Skeletal muscle tissue (tissue), 4 donors: Measurements from ENCODE around the gene OOEP. TPM values are rescaled to one million over a fixed set of nuclear protein-coding genes. Genes with fewer than 3 reads are reported as not detected.

Experiments
- H3K27ac ChIP-seq: one replicate; pipeline ENCODE4 v1.7.0; 2013; ENCODE audit warnings: mild to moderate bottlenecking, low read depth, low read length, inconsistent platforms
- H3K27me3 ChIP-seq, 3 donors: one replicate each; pipeline ENCODE4 v1.7.0; 2013; ENCODE audit warnings: low read length in 3 of 3; ENCODE audit not compliant: control insufficient read depth in 3 of 3, insufficient read depth in 3 of 3
- H3K36me3 ChIP-seq, 3 donors: one replicate each; pipeline ENCODE4 v1.7.0; 2013; ENCODE audit warnings: low read length in 3 of 3; ENCODE audit not compliant: control insufficient read depth in 3 of 3, insufficient read depth in 3 of 3
- H3K4me1 ChIP-seq, 3 donors: one replicate each; pipeline ENCODE4 v1.7.0; 2013; ENCODE audit warnings: low read length in 3 of 3, mild to moderate bottlenecking in 3 of 3; ENCODE audit not compliant: control insufficient read depth in 3 of 3, insufficient read depth in 3 of 3
- H3K4me3 ChIP-seq, 3 donors: one replicate each; pipeline ENCODE4 v1.7.0; 2013; ENCODE audit warnings: low read length in 3 of 3
- H3K9ac ChIP-seq, 3 donors: one replicate each; pipeline ENCODE4 v1.7.0; 2013; ENCODE audit warnings: low read length in 3 of 3, mild to moderate bottlenecking in 3 of 3, moderate library complexity in 2 of 3, low read depth in 1 of 3
- H3K9me3 ChIP-seq, 3 donors: one replicate each; pipeline ENCODE4 v1.7.0; 2013; ENCODE audit warnings: low read length in 3 of 3; ENCODE audit not compliant: control insufficient read depth in 3 of 3
- total RNA-seq: library from RNA; depleted of rRNA; stranded (reverse); fragments of >200 nt; gene quantifications from one replicate; pipeline ENCODE4 v1.2.3, GENCODE V29; 2014
- donor health status: Osteomylitis.

The OOEP gene
- total RNA-seq, 1 donor from 2014 or later, result not detected

DNA sequence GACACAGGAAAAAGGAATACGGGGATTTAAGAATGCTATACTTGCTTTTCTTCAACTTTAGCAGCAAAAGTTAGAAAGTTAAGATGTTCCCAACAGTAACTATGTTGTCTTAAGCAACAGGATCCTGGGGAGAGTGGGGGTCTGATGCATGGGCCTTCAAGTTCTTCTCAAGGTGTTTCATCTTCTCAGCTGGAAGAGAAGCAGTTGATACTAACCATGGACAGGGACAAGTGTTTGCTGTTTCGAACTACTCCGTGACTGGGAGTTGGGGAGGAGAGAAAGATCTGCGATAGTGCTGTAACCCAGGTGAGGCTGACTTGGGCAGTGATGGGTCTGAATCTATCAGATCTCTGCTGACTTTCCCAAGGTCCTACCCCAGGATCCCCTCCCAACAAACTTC, 1.0 kb downstream of the OOEP start:
- peaks cover 0 to 7% (median 6%) of the 10 kb centered on the region in 3 donors for H3K9me3 ChIP-seq
- no peaks in the 10 kb centered on the region for H3K36me3 ChIP-seq
- H3K4me1 ChIP-seq, result no peaks in the 10 kb centered on the region
- no peaks in the 10 kb centered on the region for H3K27me3 ChIP-seq
- no peak overlapping the region for H3K27ac ChIP-seq
- H3K9ac ChIP-seq, result no peak overlapping the region
- no peak overlapping the region for H3K4me3 ChIP-seq

DNA sequence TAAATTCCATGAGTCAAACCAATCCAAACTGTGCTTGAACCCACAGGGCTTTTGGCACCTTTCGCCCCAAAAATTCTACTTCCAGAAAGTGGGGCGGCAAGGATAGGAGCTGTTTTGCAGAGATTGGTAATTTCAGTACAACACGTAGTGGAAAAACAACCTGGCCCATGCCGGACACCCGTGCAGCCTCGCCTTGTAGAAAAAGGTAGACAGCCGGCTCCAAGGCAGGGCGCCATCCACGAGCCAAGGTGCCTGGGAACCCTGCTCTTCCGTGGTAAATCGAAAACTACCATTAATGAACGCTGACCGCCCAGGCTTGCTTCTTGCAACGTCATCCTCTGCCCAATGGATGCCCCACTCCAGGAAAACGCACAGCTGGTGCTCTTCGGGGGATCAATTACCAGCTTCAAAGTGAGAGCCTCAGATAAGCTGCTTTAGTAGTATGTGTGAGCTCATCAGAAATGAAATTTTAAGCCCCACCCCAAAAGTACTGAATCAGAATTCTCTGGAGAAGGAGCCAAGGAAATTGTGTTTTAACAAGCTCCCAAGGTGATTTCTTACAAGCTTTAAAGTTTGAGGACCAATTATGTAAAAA, 1.8 kb downstream of the OOEP start:
- Histone ChIP-seq H3K4me3 (no peak overlapping the region), H3K4me1 (no peaks in the 10 kb centered on the region), H3K9ac (no peak overlapping the region), H3K27me3 (no peaks in the 10 kb centered on the region), H3K9me3 (peaks cover 0 to 6% (median 5%) of the 10 kb centered on the region in 3 donors), H3K36me3 (no peaks in the 10 kb centered on the region), H3K27ac (no peak overlapping the region)

GRCh38 chr6:73364549-73364948, 5.1 kb downstream of the OOEP start:
- Histone ChIP-seq H3K9ac (no peak overlapping the region), H3K27me3 (no peaks in the 10 kb centered on the region), H3K4me1 (no peaks in the 10 kb centered on the region), H3K36me3 (no peaks in the 10 kb centered on the region), H3K9me3 (no peaks in the 10 kb centered on the region), H3K27ac (no peak overlapping the region), H3K4me3 (no peak overlapping the region)

- no peaks in the 10 kb centered on the region for H3K9me3 ChIP-seq
- no peaks in the 10 kb centered on the region for H3K27me3 ChIP-seq
- no peak overlapping the region for H3K4me3 ChIP-seq
- H3K4me1 ChIP-seq, result no peaks in the 10 kb centered on the region
- H3K9ac ChIP-seq, result no peak overlapping the region
- H3K27ac ChIP-seq, result no peak overlapping the region
- H3K36me3 ChIP-seq, result no peaks in the 10 kb centered on the region
Observed at GRCh38 chr6:73364121-73364520, 5.6 kb downstream of the OOEP start.

DNA sequence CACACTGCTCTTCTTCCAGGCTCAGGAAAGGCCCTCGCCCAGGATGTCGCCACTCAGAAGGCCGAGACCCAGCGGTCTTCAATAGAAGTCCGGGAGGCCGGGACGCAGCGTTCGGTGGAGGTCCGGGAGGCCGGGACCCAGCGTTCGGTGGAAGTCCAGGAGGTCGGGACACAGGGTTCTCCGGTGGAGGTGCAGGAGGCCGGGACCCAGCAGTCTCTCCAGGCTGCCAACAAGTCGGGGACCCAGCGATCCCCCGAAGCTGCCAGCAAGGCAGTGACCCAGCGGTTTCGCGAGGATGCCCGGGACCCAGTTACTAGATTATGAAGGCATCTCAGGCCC, 6.2 kb downstream of the OOEP start:
- Histone ChIP-seq H3K4me3 (no peak overlapping the region), H3K27me3 (no peaks in the 10 kb centered on the region), H3K4me1 (no peaks in the 10 kb centered on the region), H3K9me3 (no peaks in the 10 kb centered on the region), H3K27ac (no peak overlapping the region), H3K36me3 (no peaks in the 10 kb centered on the region), H3K9ac (no peak overlapping the region)

DNA sequence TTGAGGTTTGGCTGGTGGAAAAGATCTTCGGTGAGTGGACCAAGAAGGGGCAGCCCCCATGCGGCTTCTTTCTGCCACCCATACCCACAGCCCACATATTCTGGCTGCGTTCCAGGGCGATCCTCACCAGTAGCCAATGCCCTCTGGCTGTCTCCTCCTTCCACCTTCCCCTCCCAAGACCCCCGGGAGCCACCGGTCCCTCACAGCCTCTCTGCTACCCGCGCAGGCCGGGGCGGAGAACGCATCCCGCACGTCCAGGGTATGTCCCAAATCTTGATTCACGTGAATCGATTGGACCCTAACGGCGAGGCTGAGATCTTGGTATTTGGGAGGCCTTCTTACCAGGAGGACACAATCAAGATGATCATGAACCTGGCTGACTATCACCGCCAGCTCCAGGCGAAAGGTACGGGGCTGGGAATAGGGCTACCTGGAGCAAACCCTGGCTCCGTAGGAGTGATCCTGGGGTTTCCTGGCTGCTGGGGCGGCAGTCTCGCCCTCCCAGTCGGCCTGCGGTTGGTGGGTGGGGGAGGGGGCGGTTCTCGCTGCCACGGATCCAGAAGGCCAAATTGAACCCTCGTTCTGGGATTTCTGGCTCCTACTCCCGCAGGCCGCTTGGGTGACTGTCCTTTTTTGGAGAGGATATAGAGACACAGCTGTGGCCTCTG, 6.7 kb downstream of the OOEP start:
- Histone ChIP-seq H3K9ac (no peak overlapping the region), H3K36me3 (no peaks in the 10 kb centered on the region), H3K4me1 (no peaks in the 10 kb centered on the region), H3K27me3 (no peaks in the 10 kb centered on the region), H3K9me3 (peaks cover 0 to 2% (median 0%) of the 10 kb centered on the region in 3 donors), H3K27ac (no peak overlapping the region), H3K4me3 (no peak overlapping the region)

DNA sequence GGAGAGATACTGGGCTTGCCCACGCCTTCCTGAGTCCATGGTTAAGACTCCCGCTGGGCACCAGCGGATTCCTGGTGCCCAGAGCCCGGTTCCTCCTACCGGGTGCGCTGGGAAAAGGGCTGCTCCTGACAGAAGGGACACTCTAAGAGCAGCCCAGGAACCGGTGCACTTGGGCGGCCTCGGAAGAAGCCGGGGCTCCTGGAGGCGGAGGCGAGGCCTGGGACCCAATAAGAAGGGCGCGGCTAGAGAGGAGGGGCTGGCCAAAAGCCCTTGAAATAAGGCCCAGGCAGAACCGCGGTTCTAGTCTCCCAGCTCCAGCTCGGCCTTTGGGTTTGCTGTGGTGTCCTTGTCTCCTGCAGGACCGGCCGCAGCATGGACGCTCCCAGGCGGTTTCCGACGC, 7.3 kb downstream of the OOEP start, which contains the start of gene KHDC3L:
Gene KHDC3L, plus strand, starts transcription at position 301 of the 400 bp plus-strand sequence. Its CDS starts 72 bp downstream, at position 373.
- H3K9me3 ChIP-seq, result peaks cover 0 to 2% (median 0%) of the 10 kb centered on the region in 3 donors
- H3K36me3 ChIP-seq, result no peaks in the 10 kb centered on the region
- H3K27ac ChIP-seq, result no peak within 1 kb of the TSS
- no peak within 1 kb of the TSS for H3K4me3 ChIP-seq
- no peaks in the 10 kb centered on the region for H3K27me3 ChIP-seq
- H3K4me1 ChIP-seq, result no peaks in the 10 kb centered on the region
- H3K9ac ChIP-seq, result no peak within 1 kb of the TSS

- Histone ChIP-seq H3K27me3 (peaks cover 0 to 14% (median 4%) of the 10 kb centered on the region in 3 donors), H3K9ac (no peak within 1 kb of the TSS), H3K4me1 (no peaks in the 10 kb centered on the region), H3K27ac (no peak within 1 kb of the TSS), H3K9me3 (peaks cover 0 to 2% (median 0%) of the 10 kb centered on the region in 3 donors), H3K36me3 (no peaks in the 10 kb centered on the region), H3K4me3 (no peak within 1 kb of the TSS)
Observed at GRCh38 chr6:73353636-73354593, 15.8 kb downstream of the OOEP start, which contains the start of gene DPPA5. Gene DPPA5, minus strand, starts transcription at chr6:73354276. Its CDS starts 51 bp downstream, at chr6:73354225.

DNA sequence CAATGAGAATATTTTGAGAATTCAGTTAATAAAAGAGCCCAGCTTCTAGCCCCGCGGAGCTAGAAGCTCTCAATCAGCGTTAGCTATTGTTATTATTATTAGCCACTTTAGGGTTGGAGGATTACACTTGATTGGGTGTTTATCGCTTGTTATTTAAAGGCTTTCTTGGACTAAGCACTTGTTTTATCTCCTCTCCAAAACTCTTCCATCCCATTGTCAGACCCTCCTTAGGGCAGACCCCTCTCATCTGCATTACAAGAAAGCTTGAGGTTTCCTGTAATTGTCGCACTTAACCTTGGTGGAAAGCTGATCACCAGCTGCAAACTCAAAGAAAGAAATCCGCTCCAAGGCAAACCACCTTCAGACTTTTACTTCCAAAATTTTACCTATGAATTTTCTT, 20.4 kb downstream of the OOEP start:
- Histone ChIP-seq H3K4me3 (no peak overlapping the region), H3K27ac (no peak overlapping the region), H3K27me3 (peaks cover 6 to 29% (median 14%) of the 10 kb centered on the region in 3 donors), H3K9ac (no peak overlapping the region), H3K4me1 (no peaks in the 10 kb centered on the region), H3K9me3 (no peaks in the 10 kb centered on the region), H3K36me3 (no peaks in the 10 kb centered on the region)
